GM04504 (cell line): ENCODE data around the gene TPPP2.

Experiments
- DNase-seq: peaks from one replicate; pipeline ENCODE4 v3.0.0-alpha.2; 2012; ENCODE audit warnings: low read depth

TPPP2 gene

GRCh38 chr14:21077672-21078071, 47.7 kb downstream of the TPPP2 start:
- no peak for DNase-seq

GRCh38 chr14:21078287-21078686, 48.3 kb downstream of the TPPP2 start:
- DNase-seq = no peak

GRCh38 chr14:21078726-21079125, 48.7 kb downstream of the TPPP2 start:
- no peak for DNase-seq

GRCh38 chr14:21081521-21082142, 51.6 kb downstream of the TPPP2 start:
- no peak for DNase-seq
